HG03432 (cell line): ENCODE data around the gene CARD18.
A peak's percentile ranks its signal among the peaks of the same experiment; 100 is the strongest.
"Not testable (repeated sequence)": the region's sequence is repeated elsewhere in the genome, so short reads cannot be mapped to it uniquely, and the experiment has no call there.

Source experiments
- ATAC-seq: cut with Tn5 transposase; IDR thresholded peaks from one replicate; pipeline ENCODE4 v1.9.1; 2021; ENCODE audit warnings: mild to moderate bottlenecking, moderate library complexity; ENCODE audit not compliant: unreplicated experiment

The CARD18 gene

DNA sequence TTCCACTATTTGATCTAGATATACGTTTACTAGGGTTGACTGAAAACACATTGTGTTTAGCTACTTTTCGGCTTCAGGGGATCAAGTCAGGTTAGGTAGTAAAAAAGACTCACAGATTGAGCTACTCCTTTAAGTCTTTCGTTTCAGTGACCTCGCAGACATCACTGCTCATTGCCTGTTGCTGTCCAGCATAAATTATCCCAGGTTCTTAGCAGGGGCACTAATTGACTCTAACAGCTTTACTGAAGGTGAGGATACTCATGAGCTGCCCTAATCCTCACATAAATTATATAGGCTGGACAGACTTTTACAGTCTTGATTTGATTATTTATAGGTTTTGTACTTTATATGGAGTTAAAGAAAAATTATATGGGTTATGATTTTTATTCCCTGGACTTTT is 3.7 kb downstream of the CARD18 start:
- no peak for ATAC-seq

DNA sequence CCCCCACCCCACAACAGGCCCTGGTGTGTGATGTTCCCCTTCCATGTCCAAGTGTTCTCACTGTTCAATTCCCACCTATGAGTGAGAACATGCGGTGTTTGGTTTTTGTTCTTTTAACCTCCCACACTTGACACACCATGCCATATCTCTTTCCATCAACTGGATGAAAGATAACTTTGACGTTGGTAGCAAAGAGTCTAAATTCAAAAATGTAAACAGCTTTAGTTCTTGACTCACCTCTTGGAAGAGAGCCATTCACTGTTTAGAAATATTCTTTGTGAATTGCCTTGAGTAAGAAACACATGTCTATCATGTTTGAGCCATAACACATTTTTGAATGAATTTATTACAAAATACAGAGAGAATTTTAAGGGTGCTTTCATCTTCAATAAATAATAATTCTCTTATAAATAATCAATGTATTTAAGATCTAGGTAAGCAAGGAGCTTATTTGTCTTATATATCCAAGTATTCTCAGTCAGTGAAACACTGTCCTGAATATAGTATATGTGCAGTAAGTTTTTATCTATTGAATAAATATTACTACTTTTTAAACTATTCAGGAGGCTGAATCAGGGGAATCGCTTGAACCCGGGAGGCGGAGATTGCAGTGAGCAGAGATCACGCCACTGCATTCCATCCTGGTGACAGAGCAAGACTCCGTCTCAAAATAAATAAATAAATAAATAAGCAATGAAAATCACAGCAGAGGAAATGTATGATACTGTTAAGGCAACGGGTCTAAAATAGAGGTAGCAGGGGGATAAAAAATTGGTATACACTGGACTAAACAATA is 6.7 kb downstream of the CARD18 start:
- ATAC-seq, result no peak

DNA sequence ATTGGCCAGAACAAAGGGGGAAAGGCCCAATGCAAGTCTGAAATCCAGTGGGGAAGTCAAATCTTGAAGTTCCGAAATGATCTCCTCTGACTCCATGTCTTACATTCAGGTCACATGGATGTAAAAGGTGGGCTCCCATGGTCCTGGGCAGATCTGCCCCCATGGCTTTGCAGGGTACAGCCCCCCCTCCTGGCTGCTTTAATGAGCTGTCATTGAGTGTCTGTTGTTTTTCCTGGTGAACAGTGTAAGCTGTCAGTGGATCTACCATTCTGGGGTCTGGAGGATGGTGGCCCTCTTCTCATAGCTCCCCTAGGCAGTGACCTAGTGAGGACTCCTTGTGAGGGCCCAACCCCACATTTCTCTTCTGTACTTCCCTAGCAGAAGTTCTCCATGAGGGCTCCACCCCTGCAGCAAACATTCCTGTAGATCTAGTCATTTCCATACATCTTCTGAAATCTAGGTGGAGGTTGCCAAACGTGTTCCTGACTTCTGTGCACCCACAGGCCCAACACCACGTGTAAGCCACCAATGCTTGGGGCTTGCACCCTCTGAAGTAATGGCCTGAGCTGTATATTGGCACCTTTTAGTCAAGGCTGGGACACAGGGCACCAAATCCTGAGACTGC is 9.3 kb downstream of the CARD18 start:
- no peak for ATAC-seq

DNA sequence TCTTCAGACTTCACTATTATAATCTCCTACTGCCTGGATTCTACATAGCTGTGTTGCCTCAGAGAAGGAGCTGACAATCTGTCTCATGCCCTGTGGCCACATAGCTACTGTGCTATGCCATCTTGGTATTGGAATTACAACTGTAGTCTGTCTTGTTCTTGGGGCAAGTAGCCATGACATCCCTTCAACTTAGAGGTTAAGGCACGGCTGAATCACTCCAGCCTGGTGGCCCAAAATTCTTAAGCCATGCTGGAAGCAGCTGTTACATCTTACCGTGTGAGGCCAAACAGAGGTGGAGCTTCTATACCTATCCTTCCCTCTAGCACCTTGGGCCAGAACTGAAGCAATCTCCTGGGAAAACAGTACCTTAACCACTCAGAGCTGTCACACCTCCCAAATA is 14.8 kb downstream of the CARD18 start:
- no peak for ATAC-seq

DNA sequence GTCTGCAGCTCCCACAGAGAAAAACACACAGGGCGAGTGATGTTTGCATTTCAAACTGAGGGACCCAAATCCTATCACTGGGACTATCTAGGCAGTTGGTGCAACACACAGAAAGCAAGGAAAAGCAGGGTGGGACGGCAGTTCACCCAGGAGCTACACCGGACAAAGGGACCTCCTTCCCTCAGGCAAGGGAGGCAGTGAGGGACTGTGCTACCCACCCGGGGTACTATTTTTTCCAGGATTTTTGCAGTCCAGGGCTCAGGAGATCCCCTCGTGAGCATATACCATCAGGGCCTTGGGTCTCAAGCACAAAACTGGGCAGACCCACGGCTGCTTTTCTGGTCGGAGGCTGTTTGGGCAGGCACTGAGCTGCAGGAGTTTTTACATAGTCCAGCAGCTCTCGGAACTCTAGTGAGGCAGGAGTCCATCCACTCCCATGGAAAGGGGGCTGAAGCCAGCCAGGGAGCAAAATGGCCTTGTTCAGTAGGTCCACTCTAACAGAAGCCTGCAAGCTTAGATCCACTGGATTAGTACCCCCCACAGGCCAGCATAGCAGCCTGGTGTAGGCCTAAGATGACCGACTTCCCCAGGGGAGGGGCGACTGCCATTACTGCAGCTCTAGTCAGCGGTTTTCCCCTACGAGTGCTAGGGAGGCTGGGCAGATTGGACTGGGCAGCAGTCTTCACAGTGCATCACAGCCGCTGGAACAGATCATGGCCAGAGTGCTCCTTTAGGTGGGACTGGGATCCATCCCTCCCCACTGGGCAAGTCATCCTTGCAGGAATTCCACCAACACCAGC is 28.2 kb downstream of the CARD18 start:
- ATAC-seq, result no peak

DNA sequence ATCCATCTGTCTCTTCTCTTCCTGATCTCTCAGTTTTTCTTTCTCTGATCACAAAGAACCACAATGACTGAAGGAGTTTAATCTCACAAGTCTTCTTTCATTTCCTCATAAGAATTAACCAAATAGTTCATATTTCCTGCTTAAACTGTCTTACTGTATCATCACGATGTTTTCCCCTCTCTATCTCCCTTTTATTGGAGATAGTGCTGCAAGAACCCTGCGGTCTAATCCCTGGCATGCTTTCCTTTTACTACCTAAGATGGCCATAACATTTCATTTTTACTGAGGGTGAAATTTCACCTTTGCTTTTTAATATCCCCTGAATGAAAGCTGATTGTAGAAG is 28.9 kb downstream of the CARD18 start:
- no peak for ATAC-seq

DNA sequence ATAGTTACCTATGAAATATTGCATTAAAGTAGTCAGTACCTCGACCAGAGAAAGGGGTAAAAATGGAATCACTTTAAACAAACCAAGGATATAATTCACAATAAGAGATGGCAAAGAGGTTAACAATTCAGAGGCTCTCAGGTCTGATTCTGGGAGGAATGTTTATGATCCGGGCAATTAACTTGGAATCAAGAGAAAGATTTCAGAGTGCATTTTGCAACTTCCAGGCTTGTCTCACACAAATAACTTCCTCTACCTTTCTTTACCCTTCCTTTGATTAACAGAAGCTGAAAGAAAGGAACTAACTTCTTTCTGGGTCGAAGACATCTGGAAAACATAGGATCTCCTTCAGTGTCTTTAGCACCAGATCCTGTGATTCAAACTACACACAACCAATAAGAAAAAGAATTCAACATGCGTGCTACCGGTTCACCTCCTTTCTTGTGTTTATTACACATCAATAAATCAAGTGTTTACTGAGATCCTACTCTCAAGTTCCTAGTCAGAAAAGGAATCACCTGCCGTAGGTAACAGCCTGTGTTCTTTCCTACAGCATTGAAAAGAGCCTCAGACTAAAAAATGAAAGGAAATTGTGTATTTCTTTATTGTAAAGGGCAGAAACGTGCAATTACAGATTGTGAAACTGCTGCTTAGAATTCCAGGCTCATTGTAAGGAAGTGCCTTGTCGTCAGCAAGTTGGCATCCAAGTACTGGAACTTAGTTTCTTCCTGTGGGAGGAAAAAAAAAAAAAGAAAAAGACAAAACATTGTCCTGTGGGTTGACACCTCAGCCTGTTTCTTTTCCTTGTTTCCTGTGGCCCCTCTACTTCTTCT is 29.5 kb downstream of the CARD18 start:
- no peak for ATAC-seq

DNA sequence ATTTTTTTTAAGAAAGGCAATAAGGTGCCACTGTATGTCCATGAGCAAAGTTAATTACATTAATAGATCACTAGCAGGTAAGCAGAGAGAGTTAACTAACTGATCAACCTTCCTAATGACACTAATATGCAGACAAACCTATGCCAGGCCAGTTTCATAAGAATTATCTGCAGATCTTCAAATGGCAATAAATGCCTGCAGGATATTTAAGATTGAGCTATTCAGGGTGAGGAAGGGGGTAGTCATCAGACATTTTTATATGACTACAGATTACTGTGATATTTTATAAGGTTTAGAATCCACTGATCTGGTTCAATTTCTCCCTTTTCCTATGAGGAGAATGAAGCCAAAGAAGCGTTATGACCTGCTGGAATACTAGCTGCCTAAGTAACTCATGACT is 30.2 kb downstream of the CARD18 start:
- no peak for ATAC-seq

DNA sequence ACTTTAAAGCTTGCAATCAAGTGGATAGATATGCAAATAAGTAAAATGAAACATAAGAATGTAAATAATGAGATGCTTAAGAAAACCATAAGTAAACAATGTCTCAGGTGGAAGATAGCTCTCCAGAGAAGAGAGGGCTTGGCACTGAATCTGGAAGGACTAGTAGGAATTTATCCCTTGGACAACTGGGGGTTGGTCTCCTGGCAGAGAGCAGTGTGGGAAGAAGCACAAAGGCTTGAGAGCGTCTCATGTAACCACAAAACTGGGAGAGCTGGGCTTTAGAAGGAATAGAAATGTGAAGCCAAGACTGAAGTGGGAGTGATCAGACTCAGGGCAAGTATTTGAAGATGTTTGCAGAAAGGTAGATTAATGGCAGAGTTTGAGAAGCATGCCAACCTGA is 31.3 kb downstream of the CARD18 start:
- ATAC-seq, result no peak

DNA sequence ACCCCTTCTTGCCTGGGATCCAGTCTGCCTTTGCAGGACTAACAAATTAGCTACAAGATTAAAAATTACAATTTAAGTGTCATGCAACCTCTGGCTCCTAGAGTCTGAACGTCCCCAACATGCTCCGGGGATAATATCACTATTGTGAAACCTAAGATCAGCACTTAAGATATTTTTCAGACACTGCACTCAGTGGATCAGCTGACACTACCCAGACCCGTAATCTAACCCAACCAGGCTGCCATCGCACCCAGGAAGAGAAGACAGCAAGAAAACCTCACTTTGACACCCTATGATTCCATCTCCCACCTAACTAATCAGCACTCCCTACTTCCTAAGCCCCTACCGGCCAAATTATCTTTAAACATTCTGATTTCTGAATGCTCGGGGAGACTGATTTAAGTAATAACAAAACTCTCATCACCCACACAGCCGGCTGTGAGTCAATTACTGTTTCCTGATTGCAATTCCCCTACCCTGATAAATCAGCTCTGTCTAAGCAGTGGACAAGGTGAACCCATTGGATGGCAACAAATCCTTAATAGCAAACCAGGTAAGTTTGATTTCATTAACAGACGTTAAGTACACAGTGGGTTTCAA is 32.2 kb downstream of the CARD18 start:
- ATAC-seq, result not testable (repeated sequence)

DNA sequence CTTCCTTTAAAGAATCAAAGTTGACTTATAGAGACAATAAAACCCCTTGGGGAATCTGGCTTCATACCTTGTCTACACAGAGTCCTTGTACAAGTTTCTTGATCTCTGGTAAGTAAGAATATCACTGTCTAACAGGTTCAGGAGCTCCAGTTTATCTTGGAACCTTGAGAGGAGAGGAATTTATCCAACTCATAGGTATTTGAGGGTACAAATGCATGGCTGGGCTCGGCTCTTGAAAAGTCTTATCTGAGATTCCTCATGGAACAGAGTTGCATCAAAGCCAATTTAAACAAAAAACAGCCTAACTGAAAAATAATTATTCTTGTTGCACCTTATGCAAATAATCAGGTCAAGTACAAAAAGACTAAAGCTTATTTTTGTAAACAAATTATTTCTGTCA is 33.4 kb downstream of the CARD18 start:
- ATAC-seq, result no peak

DNA sequence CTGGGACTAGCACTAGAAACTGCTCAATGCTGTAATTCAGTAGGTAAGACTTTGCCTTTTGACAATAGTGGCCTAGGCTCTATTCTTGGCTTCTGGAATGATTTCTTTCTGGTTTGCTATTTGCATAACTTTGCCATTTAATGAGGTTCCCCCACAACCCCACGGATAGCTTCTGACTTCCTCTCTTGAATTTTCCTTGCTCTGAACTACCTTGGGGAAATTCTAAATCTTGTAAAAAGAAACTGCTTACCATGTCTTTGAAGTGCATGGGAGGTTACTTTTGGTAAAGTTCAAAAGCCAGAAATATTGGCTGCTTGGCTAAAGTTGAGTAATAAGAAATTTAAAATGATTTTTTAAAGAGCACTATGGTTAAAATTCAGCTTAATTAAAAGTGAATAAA is 35.3 kb downstream of the CARD18 start:
- no peak for ATAC-seq

DNA sequence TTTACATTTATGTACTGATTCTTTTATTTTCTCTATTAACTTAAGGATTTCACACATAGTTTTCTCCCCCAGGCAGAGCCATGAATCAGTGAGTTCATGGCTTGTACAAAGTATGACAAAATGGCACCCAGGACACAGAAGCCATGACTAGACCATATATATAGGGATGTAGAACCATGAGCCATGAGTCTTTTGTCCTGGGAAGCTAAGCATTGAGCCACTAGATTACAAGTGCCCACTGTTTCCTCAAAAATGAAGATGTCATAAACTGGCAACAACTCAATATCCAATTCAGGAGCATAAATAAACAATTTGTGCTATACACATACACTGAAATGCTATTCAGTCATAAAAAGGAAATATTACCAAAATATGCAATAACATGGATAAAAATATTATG is 36.2 kb downstream of the CARD18 start:
- no peak for ATAC-seq

DNA sequence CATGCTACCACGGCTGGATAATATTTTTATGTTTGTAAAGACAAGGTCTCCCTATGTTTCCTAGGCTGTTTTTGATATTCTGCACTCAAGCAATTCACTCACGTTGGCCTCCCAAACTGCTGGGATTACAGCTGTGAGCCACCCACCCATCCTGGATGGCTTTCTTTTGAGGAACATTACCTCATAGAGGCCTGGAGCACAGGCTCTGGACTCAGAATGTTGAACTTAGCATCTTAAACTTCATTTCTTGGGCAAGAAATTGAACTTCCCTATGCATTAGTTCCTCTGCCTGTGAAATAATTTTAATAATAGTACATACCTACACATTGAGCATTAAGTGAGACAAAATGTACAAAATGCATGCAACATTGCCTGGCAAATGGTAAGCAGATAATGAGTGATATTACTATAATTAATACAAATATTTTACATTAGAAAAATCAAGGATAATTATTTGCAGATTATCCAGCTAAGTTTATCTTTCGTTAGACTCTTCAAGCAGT is 37.4 kb downstream of the CARD18 start:
- ATAC-seq, result not testable (repeated sequence)

DNA sequence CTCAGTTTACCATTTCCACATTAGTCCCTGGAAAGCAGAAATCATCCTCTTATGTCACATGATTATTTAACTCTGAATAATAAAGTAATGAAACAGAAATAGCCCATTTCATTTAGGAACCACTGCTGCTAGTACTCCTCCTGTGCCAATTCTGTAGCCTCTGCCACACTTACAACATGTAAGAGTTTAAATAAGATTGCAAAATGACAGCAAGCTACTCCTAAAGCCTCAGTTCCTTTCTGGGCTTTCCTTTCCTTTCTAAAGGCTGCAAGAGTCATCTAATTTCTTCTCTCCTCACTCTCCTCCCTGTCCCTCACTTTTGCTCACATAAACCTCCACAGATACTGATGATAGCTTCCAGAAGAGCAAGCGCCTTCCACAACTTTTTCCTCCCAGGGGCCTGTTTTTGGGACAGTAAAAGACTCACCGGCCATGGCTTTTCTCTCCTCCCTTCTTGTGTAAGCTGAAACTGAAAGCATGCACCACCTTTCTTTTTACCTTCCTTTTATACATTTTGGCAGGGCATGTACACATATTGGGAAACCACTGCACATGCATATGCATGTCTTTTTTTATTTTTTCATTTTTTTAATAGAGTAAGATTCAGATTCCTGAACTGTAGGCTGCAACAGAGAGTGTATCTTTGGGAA is 38.5 kb downstream of the CARD18 start:
- ATAC-seq, result peak; percentile 58

DNA sequence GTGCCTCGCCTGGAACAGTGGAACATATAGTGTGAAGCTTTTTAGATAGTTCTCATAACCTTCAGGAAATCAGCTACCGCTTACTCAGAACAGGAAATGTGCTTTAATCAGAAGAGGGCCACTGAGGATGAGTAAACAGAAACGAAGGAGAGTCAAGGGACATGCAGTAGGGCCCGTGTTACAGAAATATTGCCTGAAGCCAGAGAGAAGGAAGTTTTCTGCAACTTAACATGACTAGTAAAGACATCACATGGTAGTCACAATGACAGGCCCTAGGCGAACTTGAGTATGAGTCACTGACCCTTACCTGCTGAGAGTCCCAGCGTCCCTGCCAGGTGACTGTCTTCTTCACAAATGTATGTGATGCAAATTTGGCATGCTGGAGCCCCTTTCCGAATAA is 39.4 kb downstream of the CARD18 start:
- ATAC-seq, result peak; percentile 60

DNA sequence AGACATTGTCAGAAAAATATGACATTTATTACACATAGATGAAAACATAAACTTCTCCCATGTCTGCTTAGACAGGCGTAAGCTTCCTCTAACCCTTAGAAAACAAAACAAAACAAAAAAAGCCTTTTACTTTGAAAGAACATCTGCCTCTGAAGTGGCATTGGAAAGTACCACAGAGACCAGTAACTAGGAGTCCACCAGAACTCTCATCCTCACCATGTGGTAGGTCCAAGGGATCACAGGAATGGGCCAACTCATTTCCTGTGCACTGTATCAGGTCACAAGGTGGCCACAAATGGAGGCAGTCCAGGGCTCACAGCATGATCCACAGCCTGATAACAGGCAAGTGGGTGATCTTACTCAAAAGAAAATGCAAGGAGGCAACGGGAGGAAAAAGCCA is 40.0 kb downstream of the CARD18 start:
- not testable (repeated sequence) for ATAC-seq

DNA sequence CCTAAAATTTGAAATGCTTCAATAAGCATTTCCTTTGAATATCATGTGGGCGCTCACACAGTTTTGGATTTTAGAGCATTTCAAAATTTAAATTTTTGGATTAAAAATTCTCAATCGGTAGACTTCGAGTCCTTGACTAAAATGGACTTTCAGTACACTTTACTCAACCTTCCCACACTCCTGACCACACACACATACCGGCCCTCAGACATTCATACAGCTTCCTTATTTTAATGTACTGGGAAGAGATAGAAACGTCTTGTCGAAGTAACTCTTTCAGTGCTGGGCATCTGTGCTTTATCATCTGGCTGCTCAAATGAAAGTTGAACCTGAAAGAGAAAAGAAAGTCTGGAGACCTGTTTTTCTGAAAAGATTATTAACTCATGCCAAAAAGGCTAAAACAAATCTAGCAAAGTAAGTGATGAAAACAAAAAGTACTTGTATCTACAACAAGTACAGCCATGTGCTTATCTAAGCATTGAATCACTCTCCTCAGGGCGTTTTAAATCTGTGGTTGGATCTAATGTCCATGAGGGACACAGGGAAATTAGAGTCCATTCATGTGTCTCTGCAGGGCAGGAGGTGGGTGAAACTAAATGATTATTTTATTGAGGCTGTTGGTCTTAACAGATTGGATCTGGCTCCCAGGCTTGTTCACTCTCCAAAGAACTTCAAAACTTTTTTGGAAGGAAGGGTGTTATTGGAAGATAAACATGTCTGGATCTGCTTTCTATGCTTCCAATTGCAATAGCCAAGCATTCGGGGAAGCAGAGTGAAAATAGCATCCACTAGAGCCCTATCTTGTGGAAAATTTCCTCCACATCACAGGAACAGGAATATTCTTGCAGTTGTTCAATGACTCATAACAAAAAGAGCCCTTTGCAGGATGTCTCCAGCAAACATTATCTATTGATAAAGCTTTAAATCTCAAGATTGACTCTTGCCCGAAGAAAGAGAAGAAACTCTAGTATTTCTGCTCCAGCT is 47.0 kb downstream of the CARD18 start:
- ATAC-seq, result no peak
